GM12878 (cell line): ENCODE data around the gene LEMD3. TPM values are rescaled to one million over a fixed set of nuclear protein-coding genes. Genes with fewer than 3 reads are reported as not detected.

Experiments used
- ATF3 ChIP-seq: IDR thresholded peaks from 2 replicates; pipeline ENCODE4 v1.6.1; 2011; ENCODE audit warnings: low read depth, mild to moderate bottlenecking, low read length, moderate library complexity, borderline replicate concordance; ENCODE audit errors: extremely low read depth
- BMI1 ChIP-seq: fragments of 450-650 bp; IDR thresholded peaks from 2 replicates; pipeline ENCODE4 v1.6.1; 2016; ENCODE audit warnings: mild to moderate bottlenecking, moderate library complexity, borderline replicate concordance
- CHD4 ChIP-seq: fragments of 200-600 bp; sonication (generic); IDR thresholded peaks from 2 replicates; pipeline ENCODE4 v1.6.1; 2016; ENCODE audit warnings: mild to moderate bottlenecking
- EED ChIP-seq: sonication (generic); IDR thresholded peaks from 2 replicates; pipeline ENCODE4 v1.6.1; 2016; ENCODE audit warnings: antibody characterized with exemption, low read depth
- EZH2 ChIP-seq: IDR thresholded peaks from 2 replicates; pipeline ENCODE4 v1.6.1; 2012; ENCODE audit warnings: low read depth, mild to moderate bottlenecking, control low read depth, inconsistent platforms, low read length, borderline replicate concordance; ENCODE audit not compliant: control insufficient read depth
- FOXM1 ChIP-seq: IDR thresholded peaks from 2 replicates; pipeline ENCODE4 v1.6.1; 2012; ENCODE audit warnings: low read depth, mild to moderate bottlenecking, inconsistent platforms, low read length, moderate library complexity
- HCFC1 ChIP-seq: fragments of 150-350 bp; IDR thresholded peaks from 2 replicates; pipeline ENCODE4 v1.6.1; 2014; ENCODE audit warnings: low read length
- IKZF2 ChIP-seq, 2 experiments: fragments of 450-650 bp; IDR thresholded peaks; 2 replicates each; pipeline ENCODE4 v1.6.1; 2017; ENCODE audit warnings: mild to moderate bottlenecking in 2 of 2, moderate library complexity in 2 of 2
- IRF3 ChIP-seq: fragments of 450-650 bp; IDR thresholded peaks from 2 replicates; pipeline ENCODE4 v1.6.1; 2014; ENCODE audit warnings: mild to moderate bottlenecking
- JUNB ChIP-seq: IDR thresholded peaks from 2 replicates; pipeline ENCODE4 v1.6.1; 2016; ENCODE audit warnings: antibody characterized with exemption, mild to moderate bottlenecking
- JUND ChIP-seq: IDR thresholded peaks from 2 replicates; pipeline ENCODE4 v1.6.1; 2012; ENCODE audit warnings: low read depth, mild to moderate bottlenecking, low read length, improper control_type of control experiment, moderate library complexity
- KDM1A ChIP-seq: fragments of 200-600 bp; sonication (generic); IDR thresholded peaks from 2 replicates; pipeline ENCODE4 v1.6.1; 2016; ENCODE audit warnings: borderline replicate concordance
- MEF2B ChIP-seq: fragments of 450-650 bp; IDR thresholded peaks from 2 replicates; pipeline ENCODE4 v1.6.1; 2018; ENCODE audit warnings: mild to moderate bottlenecking, moderate library complexity; ENCODE audit not compliant: partially characterized antibody, poor library complexity, severe bottlenecking
- MTA2 ChIP-seq: fragments of 450-650 bp; IDR thresholded peaks from 2 replicates; pipeline ENCODE4 v1.6.1; 2016; ENCODE audit warnings: low read depth, mild to moderate bottlenecking, moderate library complexity
- POLR2A ChIP-seq: IDR thresholded peaks from 2 replicates; pipeline ENCODE4 v1.6.1; 2011; ENCODE audit warnings: low read depth, mild to moderate bottlenecking, low read length
- RELA ChIP-seq: fragments of 450-650 bp; IDR thresholded peaks from 2 replicates; pipeline ENCODE4 v1.8.0; 2014; ENCODE audit warnings: borderline replicate concordance; ENCODE audit not compliant: partially characterized antibody
- SKIL ChIP-seq: fragments of 450-650 bp; IDR thresholded peaks from 2 replicates; pipeline ENCODE4 v1.6.1; 2017; ENCODE audit warnings: mild to moderate bottlenecking, low read depth, inconsistent platforms; ENCODE audit not compliant: poor library complexity, severe bottlenecking
- SUPT20H ChIP-seq: IDR thresholded peaks from 2 replicates; pipeline ENCODE4 v1.6.1; 2011; ENCODE audit warnings: low read depth, mild to moderate bottlenecking, low read length, moderate library complexity, borderline replicate concordance; ENCODE audit not compliant: control insufficient read depth
- TARDBP ChIP-seq: IDR thresholded peaks from 2 replicates; pipeline ENCODE4 v1.6.1; 2016; ENCODE audit warnings: borderline replicate concordance
- TCF7 ChIP-seq: IDR thresholded peaks from 2 replicates; pipeline ENCODE4 v1.6.1; 2014; ENCODE audit warnings: antibody characterized with exemption, borderline replicate concordance
- ZBTB4 ChIP-seq: fragments of 450-650 bp; formaldehyde crosslinking; IDR thresholded peaks from 2 replicates; pipeline ENCODE4 v1.4.0; 2022; ENCODE audit warnings: mild to moderate bottlenecking, moderate library complexity
- ZNF274 ChIP-seq: IDR thresholded peaks from one replicate; pipeline ENCODE4 v1.8.0; 2011; ENCODE audit not compliant: insufficient read length, insufficient read depth
- polyA plus RNA-seq, 11 experiments: library from polyadenylated mRNA; depleted of rRNA in 4 of 11; unstranded in 6 of 11; stranded (reverse) in 5 of 11; fragments of >200 nt; fragmentation: Nextera tagmentation in 4 of 11; fragmentation: Illumina TruSeq in 1 of 11; extraction: Ambion mirVana in 4 of 11; extraction: Trizol in 1 of 11; gene quantifications; 1 replicate in 1 of 11; 2 replicates in 10 of 11; pipeline versions ENCODE4 v1.2.1 to v1.2.3, GENCODE V29; 2011 to 2016; ENCODE audit warnings: inconsistent platforms in 2 of 11, missing spikeins in 2 of 11, low read depth in 1 of 11
- total RNA-seq, 4 experiments: library from RNA; depleted of rRNA in 3 of 4; stranded (reverse); fragments of >200 nt in 3 of 4; fragmentation: Illumina TruSeq in 1 of 4; extraction: Trizol in 1 of 4; gene quantifications; 2 replicates each; pipeline versions ENCODE4 v1.2.1 to v1.2.3, GENCODE V29; 2013 to 2021

LEMD3 gene
- total and polyA plus RNA-seq, 10 of the 15 experiments (the other 5 are each of a cell fraction or from before 2014, with no cell fraction given): 7.5 to 26.0 (median 16.5) TPM

- peak; percentile 69 for TF ChIP-seq JUND
- no peak for TF ChIP-seq IRF3
- no peak for TF ChIP-seq HCFC1
- peak; percentile 72 to 76 for TF ChIP-seq IKZF2 (IDR thresholded peaks at IDR 0.05)
- no peak for TF ChIP-seq RELA
- TF ChIP-seq BMI1: no peak; the same call in 1 of the 2 replicates
- TF ChIP-seq ZBTB4 (CRISPR knock-in tag): no peak
- no peak for TF ChIP-seq ATF3
- no peak for TF ChIP-seq SUPT20H
- no peak for TF ChIP-seq POLR2A
- no peak for TF ChIP-seq TCF7
- TF ChIP-seq CHD4: no peak
- TF ChIP-seq JUNB: peak; percentile 84
- TF ChIP-seq TARDBP: no peak
- no peak for TF ChIP-seq KDM1A
- no peak for TF ChIP-seq MTA2
- TF ChIP-seq FOXM1: no peak
- TF ChIP-seq EED: no peak
- TF ChIP-seq ZNF274: no peak
- TF ChIP-seq MEF2B: no peak
- TF ChIP-seq SKIL: peak; percentile 60
- no peak for TF ChIP-seq EZH2
These were observed 13.0 kb upstream of the LEMD3 start (continued) for GRCh38 chr12:65156366-65156841.
